HG03457 (cell line): ENCODE data around the gene AGAP3.

Experiments used
- ATAC-seq: cut with Tn5 transposase; IDR thresholded peaks from one replicate; pipeline ENCODE4 v1.9.1; 2021; ENCODE audit warnings: moderate number of reproducible peaks; ENCODE audit not compliant: unreplicated experiment

AGAP3 gene

DNA sequence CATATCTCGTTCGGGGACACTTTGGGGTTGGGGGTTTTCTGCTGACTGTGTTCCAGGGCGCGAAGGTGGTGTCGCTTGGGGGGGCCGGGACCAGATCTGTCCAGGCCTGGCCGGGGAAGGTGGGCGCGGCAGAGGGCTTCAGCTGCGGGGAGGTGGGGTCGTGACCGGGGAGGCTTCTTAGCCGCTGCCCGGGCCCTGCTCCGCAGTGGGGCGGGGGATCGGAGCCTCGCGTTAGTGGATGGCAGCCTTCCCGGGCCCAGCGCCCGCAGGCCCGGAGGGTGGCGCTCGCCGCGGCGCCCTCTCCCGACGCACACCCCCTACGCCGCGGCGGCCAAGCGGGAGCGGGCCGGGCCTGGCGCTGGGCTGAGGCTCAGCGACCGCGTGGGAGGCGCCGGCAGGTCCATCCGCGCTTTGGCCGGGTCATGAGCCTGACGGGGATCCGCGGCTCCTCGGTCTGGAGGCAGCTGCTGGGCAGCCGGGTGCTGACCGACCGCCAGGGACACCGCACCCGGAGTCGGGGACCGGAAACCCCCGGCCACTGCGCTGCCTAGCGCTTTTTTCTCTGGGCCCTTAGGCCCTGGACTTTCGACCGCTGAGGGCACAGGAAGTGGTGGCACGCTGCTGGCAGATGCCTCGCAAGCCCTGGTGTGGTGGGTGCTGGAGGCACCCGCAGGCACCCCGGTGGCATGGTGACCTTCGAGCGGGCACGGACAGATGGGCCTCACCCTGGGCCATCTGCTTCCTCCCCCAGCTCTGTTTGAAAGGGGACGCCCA lies 1.2 kb downstream of the AGAP3 start:
- no peak for ATAC-seq

DNA sequence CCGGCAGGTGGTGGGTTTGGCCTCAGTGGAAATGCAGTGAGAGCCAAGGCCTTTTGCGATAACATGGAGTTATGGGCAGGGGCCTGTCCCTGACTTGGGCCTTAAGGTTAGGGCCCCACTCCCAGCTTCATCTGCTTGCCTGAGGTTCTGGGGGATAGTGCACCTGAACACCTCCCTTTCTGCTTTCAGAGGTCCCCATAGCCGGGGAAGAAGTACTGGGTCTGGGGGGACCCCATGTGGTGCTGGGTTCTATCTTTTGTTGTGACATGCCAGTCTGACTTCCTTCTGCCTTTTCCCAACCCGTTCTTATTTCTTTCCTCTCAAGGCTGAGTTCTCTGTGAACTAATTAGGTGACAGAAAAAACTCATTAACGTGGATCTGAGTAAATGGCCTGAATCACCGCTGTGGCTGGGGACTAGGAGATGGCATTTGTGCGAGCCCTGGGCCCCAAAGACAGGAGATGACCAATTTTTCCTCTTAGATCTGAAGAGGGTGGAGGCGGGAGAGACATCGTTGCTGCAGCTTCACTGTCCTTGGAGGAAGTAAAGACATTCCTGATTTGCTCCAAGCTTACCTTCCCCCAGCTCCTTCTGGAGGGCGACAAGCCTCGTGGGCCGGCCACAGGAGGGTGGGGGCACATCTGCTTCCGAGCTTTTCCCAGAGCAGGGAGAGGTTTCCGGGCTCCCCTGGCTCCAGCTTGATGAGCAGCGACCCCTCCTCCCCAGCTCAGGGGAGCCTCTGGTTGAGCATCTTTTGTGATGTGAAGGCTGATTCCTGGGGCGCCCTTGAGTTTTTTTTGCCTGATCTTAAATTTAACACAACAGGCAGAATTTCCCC lies 2.0 kb downstream of the AGAP3 start:
- no peak for ATAC-seq

DNA sequence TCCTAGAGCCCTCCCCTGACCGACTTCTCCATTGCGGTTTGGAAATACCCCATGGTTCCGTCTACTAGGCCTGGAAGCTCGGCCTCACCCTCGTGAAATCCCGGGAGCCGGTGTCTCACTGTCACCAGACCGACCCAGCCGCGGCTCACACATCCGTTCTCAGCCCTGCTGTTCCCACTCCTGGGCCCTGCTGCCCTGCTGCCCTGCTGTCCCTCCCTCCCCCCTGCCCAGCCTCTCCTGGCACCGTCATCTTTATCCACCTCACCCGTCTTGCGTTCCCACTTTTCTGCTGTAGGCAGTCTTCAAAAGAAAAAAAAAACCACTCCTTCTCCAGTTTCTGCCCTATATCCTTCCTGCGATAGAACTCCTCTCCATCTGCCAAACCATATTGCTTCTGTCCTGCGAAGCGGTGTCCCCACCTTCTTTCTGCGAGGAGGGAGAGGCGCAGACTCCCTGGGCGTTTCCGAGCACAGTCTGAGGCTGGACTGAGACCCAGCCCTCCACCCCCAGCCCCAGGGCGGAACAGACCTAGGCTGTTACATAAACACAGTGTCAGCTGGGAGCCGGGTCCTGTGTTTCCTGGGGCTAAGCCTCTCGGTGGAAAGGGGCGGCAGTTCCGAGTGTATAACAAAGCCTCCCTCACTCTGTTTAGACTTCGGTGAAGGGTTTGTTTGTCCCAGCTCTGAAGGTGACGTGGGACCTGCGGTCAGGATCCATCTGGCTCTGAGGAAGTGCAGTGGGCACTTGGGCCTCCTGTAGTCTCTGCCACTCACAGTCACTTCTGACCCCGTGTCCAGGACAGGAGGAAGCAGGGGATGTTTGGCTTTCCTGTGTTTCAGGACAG lies 2.8 kb downstream of the AGAP3 start:
- ATAC-seq, result no peak

DNA sequence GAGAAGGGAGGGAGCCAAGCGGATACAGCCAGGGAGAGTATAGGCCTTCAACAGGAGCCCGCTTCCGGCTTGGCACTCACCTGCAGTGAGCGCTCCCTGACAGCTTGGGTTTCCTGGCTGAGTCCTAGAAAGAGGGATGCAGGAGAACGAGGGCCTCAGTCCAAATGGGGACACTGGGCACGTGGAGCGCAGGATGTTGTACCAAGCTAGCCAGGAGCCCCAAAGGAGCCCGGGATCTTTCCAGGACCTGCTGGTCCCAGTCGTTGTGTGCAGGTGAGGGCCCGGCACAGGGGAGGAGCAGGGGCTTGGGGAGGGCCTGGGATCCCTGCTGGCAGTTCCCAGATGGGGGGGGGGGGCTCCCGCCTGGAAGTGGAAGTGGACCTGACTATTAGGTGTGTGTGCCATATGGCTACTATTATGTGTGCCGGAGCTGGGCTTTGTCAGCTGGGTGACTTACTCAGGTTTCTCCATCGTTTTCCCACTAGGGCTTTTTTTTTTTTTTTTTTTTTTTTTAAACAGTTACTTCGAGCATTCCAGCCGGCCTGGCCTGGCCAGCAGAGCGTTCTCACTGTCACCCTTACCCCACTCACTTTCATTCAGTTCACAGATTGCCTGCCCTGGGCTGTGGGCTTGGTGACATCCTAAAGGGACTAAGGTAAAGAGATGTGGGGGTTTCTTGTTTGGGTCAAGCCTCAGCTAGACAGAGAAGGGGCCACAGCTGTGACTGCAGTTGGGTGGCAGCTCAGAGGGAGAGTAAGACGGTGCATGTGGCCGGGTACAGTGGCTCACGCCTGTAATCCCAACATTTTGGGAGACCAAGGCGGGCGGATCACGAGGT lies 3.8 kb downstream of the AGAP3 start:
- no peak for ATAC-seq

DNA sequence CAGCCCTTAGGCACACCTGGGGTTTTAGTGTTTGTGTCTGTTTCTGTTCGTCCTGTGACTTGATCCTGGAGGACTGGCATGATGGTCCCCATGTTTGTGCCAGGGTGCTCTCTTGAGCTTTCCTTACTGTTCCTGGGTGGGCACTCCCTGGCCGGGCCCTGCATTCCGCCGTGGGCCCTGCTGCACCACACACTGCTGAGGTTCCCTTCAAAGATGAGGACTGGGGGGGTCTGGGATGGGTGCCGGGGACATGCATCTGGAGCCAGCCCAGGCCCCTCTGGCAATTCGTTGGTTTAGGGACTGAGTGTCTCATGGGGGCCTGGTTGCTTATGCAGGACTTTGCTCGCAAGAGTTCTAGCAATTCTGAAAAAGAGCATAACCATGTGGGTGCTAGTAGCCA lies 4.7 kb downstream of the AGAP3 start:
- ATAC-seq, result no peak

DNA sequence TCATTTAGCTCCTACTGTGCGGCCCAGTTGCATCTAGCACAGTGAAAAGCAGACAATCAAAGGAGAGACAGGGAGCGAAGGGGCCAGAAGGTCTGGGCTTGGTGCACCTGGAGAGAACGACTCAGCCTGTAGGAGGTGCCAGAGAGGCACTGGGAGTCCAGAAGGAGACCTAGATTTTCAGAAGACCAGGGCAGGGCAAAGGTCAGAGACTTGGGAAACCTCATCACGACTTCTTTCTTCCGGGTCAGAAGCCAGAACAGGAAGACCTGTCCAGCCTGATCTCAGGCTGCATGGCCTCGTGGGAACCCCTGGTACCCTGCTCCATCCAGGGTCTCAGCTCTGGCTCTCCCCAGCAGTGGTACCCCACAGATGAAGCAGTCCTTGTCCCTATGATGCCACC lies 5.2 kb downstream of the AGAP3 start:
- ATAC-seq, result no peak

DNA sequence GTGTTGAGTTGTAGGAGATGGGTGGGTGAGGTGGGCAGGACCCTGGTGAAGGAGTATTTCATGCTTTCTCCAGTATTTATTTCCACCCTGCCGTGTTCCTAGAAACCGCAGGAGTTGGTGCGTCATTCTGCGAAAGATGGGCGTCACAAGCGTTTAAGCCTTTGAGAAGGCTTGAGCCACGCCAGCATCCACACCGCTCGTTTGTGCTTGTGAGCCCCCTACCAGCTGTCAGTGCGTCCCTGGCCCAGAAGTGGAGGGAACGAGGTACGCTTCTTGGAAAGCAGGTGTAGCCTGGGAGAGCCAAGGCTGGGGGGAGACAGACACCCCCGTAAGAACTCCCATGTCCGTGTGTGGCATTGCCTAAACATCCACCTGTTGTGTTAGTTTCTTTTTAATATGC lies 5.7 kb downstream of the AGAP3 start:
- ATAC-seq, result no peak

DNA sequence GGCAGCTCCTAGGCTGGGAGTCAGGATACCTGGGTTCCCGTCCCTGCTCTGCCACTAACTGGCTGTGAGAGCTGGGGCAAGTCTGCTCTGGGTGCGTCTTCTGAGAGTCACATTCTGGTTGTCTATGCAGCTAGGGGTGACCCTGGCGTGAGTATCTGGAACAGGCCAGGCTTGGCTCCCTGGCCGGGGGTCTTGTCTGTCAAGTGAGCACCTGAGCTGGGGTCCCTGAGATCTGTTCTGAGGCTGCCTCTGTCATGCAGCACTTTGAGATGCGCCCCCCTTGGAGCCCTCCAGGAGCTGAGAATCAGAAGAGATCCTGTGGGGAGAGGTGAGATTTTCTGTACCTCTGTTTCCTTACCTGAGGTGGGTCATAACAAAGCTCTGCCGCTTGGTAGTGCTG lies 7.5 kb downstream of the AGAP3 start:
- no peak for ATAC-seq

DNA sequence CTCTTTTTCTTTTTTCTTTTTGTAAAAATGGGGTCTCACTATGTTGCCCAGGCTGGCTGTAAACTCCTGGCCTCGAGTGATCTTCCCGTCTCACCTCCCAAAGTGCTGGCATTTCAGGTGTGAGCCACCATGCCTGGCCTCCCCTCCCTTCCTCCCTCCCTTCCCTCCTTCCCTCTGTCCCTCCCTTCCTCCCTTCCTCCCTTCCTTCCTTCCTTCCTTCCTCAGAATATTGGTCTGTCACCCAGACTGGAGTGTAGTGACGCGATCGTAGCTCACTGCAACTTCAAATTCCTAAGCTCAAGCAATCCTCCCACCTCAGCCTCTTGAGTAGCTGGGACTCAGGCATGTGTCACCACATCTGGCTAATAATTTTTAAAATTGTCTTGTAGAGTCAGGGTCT lies 8.4 kb downstream of the AGAP3 start:
- ATAC-seq, result no peak

DNA sequence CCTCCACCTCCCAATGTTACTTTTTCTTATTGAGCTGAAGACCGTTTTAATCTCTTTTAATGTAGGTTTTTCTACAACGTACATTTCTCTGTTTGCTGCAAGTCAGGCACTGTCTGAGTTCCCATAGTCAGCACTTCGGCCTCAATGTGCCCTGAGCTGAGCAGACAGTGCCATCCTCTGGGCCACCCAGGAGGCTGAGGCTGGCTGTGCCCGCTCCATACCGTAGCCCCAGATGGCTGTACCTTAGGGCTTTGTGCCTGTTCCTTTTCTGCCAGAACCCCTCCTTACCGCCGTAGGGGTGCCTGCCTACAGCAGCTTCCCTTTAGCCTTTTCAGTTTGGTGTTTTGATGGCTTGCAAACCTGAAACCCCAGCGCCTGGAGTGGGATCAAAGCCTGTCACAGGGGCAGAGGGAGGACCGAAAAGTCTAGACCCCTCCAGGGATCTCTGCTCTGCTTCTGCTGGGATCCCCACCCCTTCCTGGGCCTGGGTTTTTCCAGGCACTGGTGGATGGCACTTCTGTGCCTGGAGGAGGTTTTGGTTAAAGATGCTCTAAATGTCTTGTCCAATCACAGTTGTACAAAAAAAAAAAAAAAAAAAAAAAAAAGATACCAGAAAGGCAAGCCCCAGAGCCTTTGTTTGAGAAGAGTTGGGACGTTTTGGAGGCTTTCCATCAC lies 9.0 kb downstream of the AGAP3 start:
- ATAC-seq, result no peak

DNA sequence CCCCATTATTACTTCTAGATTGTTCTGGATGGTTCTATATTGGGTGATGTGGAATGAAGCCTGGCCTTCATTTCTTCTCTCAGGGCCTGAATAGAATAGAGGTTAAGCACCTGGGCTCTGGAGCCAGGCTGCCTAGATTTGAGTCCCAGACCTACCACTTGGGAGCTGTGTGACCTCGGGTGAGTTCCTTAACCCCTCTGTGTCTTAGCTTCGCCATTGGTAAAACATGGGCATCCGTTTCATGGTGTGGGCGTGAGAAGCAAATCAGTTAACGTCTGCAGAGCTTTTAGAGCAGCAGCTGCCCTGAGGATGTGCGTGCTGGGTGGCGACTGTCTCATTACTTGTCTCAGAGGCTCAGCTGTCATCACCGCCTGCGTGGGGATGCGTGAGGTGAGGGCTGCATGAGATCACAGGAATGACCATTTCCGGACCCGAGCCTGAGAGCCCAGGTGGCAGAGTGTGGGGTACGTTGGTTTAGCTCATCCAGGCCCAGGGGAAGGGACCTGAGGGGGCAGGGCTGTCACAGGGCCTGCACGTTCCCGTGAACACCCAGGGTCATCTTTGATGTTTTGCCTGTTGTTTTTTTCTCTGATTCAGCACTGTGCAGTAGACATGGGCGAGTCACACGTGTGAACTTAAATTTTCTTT lies 9.7 kb downstream of the AGAP3 start:
- no peak for ATAC-seq

DNA sequence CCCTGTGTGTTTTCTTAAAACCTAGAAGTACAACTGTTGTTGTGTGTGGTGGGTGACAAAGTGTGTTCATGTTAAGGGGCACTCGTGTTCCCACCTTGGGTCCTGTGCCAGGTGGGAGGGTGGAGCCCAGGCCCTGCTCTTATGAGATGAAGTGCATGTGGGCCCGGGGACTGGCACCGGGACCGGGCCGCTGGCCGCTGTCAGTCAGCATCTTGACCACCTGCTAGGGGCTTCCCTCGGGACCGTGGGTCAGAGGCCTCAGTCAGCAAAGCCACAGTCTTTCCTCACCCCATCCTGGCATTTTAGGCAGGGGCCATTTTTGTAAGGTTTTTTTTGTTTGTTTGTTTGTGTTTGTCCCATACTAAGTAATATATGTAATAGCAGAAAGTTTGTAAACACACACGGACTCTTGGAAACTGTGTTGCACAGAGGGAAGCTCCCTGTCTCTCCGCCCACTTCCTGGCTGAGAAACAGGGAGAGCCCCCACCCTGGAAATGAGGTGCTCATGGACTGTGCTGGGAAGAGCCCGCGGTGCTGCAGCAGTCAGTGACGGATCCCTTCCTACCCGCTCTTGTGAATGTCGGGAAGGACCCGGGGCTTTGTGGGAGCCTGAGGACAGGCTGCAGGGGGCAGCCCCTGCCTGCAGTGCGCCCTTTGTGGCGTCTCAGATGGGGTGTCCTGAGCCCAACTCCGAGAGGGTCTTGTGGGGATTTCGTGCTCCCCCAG lies 13.4 kb downstream of the AGAP3 start:
- ATAC-seq, result no peak

DNA sequence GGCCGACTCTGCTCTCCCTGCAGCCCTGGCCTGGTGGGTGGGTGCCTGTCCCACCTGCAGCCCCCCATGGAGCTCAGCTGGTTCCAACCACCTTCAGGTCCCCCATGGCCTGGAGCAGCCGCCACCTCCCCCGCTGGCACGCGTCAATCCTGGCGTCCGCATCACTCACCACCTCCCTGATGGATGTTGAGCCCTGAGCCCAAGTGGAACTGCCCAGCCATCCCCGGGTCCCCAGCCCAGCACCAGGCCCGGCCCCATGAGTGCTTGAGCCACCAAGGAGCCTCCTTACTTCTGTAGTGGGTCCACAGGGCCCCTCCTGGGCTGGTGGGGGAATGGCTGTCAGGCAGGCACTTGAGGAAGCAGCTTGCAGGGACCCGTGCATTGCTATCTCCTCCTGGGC lies 14.6 kb downstream of the AGAP3 start:
- no peak for ATAC-seq

DNA sequence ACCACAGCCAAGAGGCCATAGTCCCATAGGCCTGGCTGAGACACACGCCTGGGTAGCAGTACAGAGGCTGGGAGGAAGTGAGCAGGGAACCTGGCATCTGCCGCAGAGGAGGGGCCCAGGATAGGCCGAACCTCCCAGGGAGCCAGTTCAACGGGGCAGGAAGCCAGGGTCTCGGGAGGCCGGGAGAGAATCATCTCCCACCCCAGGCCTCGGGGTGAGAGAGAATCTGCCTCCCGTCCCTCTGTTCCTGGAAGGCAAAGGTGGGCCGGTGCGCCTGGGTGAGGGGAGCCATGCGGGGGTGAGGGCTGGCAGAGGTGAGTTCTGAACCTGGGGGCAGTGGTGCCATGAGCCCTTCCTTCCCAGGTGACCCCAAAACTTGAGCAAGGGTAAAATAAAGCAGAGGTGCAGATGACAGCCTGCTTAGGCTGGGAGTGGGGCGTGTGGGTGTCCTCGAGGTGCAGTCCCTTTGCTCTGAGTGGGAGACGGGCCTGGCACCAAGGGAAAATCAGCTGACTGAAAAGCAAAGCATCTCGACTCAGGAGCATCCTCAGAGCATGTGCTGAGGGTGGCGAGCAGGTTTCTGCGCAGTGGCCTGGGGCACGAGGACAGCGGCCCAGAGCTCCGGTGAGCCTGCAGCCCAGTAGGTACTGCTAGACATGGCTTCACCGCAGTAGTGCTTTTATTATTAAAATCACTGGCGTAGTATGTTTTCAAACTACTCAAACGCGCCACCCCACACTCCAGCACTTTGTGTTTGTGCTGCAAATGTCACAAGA lies 15.5 kb downstream of the AGAP3 start:
- no peak for ATAC-seq

DNA sequence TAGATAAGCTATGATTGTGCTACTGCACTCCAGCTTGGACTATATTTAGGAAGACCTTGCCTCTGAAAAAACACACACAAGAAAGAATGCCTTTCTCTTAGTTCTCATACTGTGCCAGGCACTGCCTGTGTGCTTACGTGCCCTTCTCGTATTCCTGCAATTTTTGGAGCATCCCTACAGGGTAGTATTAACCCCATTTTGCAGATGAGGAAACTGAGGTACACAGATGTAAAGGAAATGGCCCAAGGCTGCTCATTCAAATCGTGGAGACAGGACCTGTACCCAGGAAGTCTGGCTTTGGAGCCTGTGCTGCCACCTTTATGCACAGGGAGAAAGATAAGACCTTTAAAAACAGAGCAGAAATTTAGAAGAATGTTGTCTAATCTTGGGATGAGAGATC lies 16.7 kb downstream of the AGAP3 start:
- ATAC-seq, result no peak

DNA sequence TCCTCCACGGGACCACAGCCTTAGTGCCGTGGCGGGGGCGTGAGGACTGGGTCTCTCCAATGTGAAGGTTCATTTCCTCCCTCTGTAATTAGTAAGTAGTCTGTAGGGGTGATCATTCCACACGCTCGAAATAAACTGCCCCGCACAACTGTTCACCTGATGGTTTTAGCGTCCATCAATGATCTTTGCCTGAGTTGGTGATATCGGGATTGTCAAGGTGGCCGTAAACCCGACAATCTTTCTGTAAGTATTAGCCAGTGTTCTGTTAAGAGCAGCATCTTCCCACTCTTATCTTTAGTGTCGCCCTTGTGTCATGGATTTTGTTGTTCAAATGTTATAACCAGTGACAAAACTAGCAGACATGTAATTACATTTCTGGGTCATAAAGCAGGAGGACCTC lies 17.7 kb downstream of the AGAP3 start:
- ATAC-seq, result no peak

DNA sequence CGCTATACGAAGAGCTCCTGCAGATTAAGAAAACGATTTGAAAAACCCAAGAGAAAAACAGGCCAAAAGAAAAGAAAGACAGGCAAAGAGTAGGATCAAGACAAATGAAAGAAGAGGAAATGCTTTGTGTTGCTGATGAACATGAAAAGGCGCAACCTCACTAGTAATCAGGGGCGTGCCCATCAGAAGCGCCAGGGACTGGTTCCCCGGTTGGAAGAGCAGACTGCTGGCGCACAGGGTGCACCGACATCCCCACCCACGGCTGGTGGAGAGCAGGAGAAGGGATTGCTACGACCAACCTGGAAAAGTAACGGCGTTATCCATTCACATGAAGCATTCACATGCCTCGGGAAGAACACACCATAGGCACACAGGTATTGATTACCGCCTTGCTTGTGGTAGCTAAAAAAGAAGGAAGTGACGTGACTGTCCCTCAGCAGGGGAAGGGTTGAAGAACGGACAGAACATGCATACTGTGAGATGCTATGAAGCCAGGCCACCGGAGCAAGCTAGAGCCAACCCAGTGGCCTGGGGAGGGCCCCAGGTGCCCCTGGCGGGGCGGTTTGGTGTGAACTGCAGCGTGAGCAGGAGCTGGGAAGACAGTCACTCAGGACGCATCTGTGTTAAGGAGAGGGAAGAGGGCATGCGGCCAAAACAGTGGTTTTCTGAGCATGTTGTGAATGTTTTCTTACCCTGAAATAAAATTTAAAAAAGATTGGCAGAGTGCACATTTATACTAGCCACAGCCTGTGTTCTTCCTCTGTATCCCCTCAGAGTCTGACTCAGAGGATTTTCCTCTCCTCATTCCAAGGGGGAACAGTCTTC lies 18.3 kb downstream of the AGAP3 start:
- ATAC-seq, result no peak
